Stimulated activated CD8-positive, alpha-beta memory T cell treated with anti-CD3 and anti-CD28 coated beads, Interleukin-15, amount 100 ng/mL, for 4 hours (primary cell): ENCODE data around the gene MAP1LC3B.
"Not testable (repeated sequence)": the region's sequence is repeated elsewhere in the genome, so short reads cannot be mapped to it uniquely, and the experiment has no call there.

Source experiments
- DNase-seq, 2 donors: peaks; one replicate each; pipeline ENCODE4 v3.0.0-alpha.2; 2020; ENCODE audit warnings: low read depth in 2 of 2

MAP1LC3B gene

DNA sequence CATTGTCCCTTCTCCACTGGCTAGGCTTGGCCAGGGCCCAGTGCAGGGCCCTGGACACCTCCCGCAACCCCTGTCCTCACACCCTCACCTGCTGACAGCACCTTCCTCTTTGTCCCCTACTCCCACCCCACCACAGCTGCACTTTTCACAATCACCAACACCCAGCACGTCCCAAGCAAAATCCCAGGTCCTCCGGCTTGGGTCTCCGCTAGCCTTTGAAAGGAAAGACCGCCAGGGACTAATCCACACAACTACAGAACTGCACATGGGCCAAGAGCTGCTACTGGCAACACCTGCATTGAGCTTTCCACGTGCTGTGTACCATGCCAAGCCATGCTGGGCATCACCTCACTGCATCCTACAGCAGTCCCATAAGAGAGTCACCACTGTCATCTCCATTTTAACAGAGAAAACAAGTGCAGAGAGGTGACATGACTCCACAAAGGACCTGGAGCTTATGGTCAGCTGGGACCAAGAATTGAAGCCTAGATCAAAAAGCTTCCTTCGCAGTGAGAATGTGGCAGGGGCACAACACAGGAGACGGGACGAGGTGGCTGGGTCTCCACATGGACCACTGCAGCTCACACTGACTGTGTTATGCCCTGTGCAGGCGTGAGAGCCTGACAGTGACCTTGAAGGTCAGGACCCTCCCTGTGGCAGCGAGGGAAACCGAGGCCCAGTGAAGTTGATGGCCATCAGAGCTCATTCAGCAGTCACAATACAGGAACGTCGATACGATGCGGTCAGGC, 31.1 kb upstream of the MAP1LC3B start:
- no peak for DNase-seq

DNA sequence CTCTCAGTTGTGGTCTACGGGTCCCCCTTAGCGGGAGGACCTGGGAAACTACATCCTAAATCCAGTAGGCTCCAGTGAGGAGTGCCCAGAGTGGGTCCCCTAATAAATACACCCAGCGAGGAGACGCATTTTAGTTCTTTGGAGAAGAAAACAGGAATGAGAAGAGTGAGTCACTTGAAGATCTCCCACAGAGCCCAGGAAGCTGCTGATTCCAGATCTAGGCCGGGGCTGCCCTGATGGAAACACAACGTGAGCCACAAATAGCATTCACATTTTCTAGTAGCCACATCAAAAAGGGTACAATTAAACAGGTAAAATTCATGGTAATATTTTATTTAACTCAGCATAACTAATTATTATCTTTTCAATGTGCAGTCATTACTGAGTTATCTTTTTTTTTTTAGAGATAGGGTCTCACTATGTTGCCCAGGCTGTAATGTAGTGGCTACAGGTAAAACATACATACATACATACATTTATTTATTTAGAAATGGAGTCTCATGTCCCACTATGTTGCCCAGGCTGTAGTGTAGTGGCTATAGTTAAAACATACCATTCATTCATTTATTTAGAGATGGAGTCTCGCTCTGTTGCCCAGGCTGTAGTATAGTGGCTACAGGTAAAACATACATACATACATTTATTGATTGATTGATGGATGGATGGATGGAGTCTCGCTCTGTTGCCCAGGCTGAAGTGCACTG, 30.1 kb upstream of the MAP1LC3B start:
- no peak for DNase-seq

- not testable (repeated sequence) for DNase-seq
These were observed 29.1 kb upstream of the MAP1LC3B start for GRCh38 chr16:87362828-87363559.

- DNase-seq: no peak
These were observed 28.2 kb upstream of the MAP1LC3B start for GRCh38 chr16:87363771-87364455.

DNA sequence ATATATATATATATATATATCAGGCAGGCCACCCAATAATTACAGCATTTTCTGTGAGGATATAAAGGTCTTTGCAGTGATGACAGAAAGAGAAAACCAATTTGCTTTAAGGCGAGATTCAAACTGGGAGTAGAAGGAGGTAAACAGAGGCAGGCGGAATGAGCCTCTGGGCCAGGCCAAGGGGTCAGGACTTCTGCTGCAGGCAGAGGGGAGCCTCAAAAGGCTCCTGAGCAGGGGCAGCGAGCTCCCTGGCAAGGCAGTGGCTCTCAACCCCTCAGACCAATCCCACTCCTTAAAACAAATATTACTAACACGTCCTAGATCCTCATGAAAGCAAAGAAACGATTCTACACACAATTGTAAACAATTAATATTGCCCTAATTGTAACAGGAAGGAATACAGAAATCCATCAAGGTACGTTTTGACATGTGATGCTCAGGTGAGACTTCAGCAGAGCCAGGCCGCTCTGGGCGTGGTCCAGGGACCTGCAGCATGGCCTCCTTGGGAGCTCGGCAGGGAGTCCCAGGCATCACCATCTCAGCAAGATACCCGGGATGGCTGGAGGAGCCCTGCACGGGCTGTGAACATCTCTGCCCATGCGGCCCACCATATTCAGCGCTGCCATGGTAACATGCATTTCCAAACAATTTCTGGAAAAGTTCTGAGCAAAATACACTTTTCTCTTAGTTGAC, 27.0 kb upstream of the MAP1LC3B start:
- no peak for DNase-seq

DNA sequence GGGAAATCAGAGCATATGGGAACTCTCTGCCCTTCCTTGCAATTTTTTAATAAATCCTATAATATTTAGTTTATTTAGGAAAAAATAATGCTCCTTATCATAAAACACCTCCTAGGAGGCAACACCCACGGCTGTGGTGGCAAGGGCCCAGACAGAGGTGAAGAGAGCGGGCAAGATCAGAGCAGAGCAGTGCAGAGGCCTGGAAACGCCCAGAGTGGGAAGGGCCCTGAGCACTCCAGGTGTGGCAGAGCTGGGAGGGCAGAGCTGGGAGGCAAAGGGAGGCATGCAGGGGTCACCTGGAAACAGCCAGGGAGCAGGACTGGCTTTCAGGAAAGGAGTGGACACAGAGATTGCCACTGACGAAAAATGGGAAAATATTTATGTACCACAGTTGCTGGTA, 25.8 kb upstream of the MAP1LC3B start:
- DNase-seq: no peak

DNA sequence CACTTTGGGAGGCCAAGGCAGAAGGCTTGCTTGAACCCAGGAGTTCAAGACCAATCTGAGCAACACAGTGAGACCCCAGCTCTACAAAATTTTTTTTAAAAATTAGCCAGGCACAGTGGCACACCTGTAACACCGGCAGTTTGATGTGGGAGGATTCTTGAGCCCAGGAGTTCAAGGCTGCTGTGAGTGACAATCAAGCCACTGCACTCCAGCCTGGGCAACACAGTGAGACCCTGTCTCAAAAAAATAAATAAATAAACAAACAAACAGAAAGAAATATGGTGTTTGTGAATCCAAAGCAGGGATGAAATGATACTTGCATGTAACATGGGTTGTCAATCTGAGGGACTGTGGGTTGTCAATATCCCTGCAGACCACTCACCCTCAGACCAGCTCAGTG, 25.2 kb upstream of the MAP1LC3B start:
- no peak for DNase-seq

GRCh38 chr16:87367529-87367928, 24.6 kb upstream of the MAP1LC3B start:
- DNase-seq: no peak

DNA sequence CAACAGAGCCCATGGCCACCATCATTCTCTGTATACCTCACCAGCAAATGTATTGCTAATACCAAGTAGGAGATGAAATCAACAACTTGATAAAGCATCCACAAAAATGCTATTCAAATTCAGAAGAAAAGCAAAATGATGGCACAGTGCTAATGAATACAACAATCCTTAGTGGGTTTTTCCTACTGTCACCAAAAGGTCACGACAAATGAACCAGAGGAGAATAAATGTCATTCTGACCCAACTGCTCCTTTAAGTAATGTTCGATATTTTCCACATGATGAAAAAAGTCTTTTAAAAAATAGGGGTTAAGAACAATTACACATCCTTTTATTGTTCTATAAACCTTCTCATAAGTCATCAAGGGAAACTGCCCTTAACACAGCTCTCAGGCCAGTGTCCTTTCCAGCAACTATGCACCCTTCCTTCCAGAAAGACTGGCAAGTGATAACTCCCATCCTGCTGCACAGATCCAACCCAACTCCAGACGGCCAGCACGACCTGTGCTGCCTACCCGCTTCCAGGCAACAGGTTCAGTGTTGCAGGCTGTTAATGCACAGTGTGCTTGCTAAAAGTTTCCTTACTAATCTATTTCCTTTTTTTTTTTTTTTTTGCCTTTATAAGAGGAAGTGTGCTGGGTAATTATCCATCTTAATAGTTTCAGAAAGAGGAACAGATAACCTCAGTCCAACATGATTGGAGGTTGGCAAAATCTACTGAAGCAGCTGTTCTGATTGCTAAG, 23.9 kb upstream of the MAP1LC3B start:
- no peak for DNase-seq

DNA sequence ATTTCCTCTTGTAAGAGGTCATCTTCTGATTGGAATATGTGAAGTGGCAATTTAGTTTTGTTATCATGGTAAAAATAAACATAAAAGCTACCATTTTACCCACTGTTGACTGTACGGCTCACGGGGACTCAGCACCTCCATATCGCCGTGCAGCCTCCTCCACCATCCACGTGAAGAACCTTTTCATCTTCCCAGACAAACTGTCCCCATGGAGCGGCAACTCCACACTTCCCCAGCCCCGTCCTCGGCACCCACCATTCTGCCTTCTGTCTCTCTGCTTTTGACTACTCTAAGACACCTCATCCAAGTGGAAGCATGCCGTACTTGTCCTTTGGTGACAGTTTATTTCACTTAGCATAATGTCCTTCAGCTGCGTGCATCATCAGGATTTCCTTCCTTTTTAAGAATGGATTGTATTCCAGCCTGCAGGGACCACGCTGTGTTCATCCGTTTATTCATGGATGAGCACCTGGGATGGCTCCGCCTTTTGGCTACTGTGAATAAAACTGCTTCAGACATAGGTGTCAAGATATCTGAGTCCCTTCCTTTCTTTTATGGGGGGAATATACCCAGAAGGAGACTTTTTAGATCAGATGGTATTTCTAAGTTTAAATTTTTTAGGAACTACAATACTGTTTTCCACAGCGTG, 22.9 kb upstream of the MAP1LC3B start:
- no peak for DNase-seq

GRCh38 chr16:87369796-87370719, 22.1 kb upstream of the MAP1LC3B start:
- no peak for DNase-seq

- DNase-seq: no peak
These were observed 20.8 kb upstream of the MAP1LC3B start for GRCh38 chr16:87371261-87371866.

DNA sequence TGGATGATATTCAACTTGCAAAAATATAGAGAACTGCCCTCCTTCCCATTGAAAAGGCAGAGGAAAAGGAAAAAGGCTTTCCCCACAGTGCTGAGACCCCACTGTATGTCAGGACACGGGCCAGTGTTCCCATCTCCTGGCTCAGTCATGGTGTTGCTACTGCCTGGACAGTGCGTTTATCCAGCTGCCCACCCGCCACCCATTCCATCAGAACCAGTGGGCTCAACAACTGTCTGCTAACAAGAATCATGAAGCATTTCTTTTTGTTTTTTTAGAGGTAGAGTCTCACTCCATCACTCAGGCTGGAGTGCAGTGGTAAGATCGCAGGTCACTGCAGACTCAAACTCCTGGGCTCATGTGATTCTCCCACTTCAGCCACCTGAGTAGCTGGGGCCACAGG, 19.8 kb upstream of the MAP1LC3B start:
- no peak for DNase-seq

DNA sequence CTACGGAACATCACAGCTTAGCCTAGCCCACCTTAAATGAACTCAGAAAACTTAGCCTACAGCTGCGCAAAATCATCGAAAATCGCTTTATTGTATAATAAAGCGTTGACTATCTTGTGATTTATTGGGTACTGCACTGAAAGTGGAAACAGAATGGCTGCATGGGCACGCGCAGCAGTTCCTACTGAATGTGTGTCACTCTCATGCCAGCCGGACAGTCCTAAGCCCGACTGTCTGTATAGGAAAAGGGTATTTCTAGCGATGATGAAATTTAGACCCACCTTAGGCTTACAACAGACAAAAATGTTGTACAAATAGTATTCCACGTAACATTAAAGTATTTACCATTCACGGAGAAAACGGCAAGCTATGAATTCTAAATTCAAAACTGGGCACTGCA, 17.8 kb upstream of the MAP1LC3B start:
- DNase-seq: no peak

DNA sequence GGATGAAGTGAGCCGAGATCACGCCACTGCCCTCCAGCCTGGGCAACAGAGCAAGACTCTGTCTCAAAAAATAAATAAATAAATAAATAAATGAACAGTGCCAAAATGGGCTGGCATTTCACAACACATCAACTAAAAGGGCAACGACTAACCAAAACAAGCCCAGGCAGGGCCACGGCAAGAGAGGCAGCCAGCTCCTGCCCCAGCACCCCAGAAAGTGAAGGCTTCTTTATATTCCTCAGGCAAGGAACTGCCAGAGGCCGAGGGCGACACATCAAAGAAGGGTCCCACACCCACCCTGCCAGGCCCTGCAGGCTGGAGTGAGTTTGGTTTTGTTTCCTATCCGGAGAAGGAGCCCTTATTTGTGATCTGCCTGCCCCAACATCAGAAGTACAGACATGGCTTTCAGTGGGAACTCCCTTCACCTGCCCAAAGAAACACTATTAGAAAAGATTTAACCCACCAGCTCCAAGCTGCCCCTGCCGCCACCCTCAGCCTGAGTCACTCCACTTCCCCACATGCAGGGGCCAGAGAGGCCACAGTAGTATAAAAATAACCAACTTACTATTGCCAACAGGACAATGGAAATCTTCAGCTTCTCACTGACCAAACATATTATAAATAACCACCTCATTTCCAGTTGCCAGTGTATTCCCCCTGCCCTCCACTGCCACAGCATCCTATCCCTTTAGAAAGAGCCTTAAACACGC, 16.6 kb upstream of the MAP1LC3B start:
- no peak for DNase-seq

- DNase-seq: no peak
These were observed 15.5 kb upstream of the MAP1LC3B start for GRCh38 chr16:87376660-87377059.

GRCh38 chr16:87379312-87379752, 12.8 kb upstream of the MAP1LC3B start:
- not testable (repeated sequence) for DNase-seq

- DNase-seq: no peak
These were observed 11.7 kb upstream of the MAP1LC3B start for GRCh38 chr16:87380403-87380802.
